T-helper 17 cell (primary cell): ENCODE measurements around the gene SLC38A2. TPM values are rescaled to one million over a fixed set of nuclear protein-coding genes. Genes with fewer than 3 reads are reported as not detected.
"Not testable (repeated sequence)": the region's sequence is repeated elsewhere in the genome, so short reads cannot be mapped to it uniquely, and the experiment has no call there.

Experiments used
- ATAC-seq: fragments of 150-1000 bp; cut with Tn5 transposase; 2 replicates; pipeline ENCODE4 v1.10.0; 2021; ENCODE audit warnings: mild to moderate bottlenecking, moderate library complexity
- DNase-seq, 3 donors: peaks; one replicate each; pipeline versions ENCODE4 v3.0.0 to v3.0.0-alpha.2; 2020 to 2021
- H3K9me3 ChIP-seq: one replicate; pipeline ENCODE4 v1.7.0; 2013; ENCODE audit warnings: low read length, mild to moderate bottlenecking; ENCODE audit not compliant: control insufficient read depth, poor library complexity, severe bottlenecking
- H3K27ac Mint-ChIP-seq: one replicate; pipeline ENCODE4 v1.8.0; 2022; ENCODE audit warnings: mild to moderate bottlenecking, moderate library complexity, mixed read lengths
- H3K27me3 Mint-ChIP-seq: one replicate; pipeline ENCODE4 v1.8.0; 2022; ENCODE audit warnings: mixed read lengths
- H3K36me3 Mint-ChIP-seq: one replicate; pipeline ENCODE4 v1.8.0; 2022; ENCODE audit warnings: low read depth, mixed read lengths
- H3K4me1 Mint-ChIP-seq: one replicate; pipeline ENCODE4 v1.8.0; 2022; ENCODE audit warnings: mild to moderate bottlenecking, mixed read lengths
- H3K4me3 Mint-ChIP-seq: one replicate; pipeline ENCODE4 v1.8.0; 2022; ENCODE audit warnings: mild to moderate bottlenecking, moderate library complexity, mixed read lengths
- total RNA-seq, 4 donors: library from RNA in 2 of 4; stranded (reverse) in 2 of 4; gene quantifications; one replicate each; pipeline ENCODE4 v1.2.3 and lab custom pipeline; 2022 to 2026

SLC38A2 gene
- total RNA-seq, 2 donors from 2014 or later: 124 to 173 TPM

DNA sequence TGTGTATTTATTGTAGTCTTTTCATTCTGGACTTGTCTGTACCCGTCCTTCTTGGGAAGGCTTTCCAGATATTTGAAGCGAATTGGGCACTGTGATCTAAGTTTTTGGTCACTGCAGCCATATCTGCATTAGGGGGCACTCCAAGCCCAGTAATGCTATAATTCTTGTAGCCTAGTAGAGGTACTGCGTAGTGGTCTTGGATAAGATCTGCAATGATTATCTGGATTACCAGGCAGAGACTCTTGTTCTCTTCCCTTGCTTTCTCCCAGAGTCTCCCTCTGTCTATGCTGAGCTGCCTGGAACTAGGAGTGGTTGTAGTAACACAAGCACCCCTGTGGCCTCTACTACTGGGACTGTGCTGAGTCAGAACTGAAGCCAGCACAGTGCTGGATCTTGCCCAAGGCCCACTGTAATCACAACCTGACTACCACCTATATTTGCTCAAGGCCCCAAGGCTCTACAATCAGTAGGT lies 30.0 kb downstream of the SLC38A2 start:
- DNase-seq (no peak), ATAC-seq (peak; percentile 56)
- H3K9me3 ChIP-seq: no peaks in the 10 kb centered on the region
- Mint-ChIP-seq H3K4me3 (no peak overlapping the region), H3K4me1 (peaks cover 5% of the 10 kb centered on the region), H3K27me3 (peaks cover 31% of the 10 kb centered on the region), H3K27ac (peak overlapping the region; percentile 16), H3K36me3 (peaks cover 8% of the 10 kb centered on the region)

DNA sequence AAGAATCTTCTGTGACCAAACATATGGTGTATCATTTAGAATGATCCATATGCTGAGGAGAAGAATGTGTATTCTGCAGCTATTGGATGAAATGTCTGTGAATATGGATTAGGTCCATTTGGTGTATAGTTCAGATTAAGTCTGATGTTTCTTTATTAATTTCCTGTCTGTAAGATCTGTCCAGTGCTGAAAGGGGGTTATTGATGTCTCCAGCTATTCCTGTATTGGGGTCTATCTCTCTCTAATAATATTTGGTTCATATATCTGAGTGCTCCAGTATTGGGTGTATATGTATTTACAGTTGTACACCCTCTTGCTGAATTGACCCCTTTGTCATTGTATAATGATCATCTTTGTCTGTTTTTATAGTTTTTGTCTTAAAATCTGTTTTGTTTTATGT lies 33.5 kb downstream of the SLC38A2 start:
- DNase-seq (no peak), ATAC-seq (no peak)
- no peak overlapping the region for H3K4me3 Mint-ChIP-seq
- peaks cover 31% of the 10 kb centered on the region for H3K27me3 Mint-ChIP-seq
- peaks cover 5% of the 10 kb centered on the region for H3K4me1 Mint-ChIP-seq
- H3K36me3 Mint-ChIP-seq: peaks cover 8% of the 10 kb centered on the region
- no peaks in the 10 kb centered on the region for H3K9me3 ChIP-seq
- H3K27ac Mint-ChIP-seq: no peak overlapping the region

DNA sequence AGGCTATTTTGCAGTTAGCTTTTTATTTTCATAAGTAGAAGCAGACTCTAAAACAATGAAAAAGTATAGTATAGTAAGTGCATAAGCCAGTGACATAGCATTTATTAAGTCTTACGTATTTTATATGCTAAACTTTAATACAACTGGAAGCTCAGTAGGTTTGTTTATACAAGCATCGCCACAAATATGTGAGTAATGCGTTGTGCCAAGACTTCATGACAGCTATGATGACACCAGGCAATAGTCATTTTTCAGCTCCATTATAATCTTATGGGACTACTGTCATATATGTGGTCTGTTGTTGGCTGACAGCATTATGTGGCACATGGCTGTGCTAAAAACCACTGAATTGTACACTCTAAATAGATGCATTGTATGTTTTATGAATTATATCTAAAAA lies 40.3 kb downstream of the SLC38A2 start:
- Mint-ChIP-seq H3K4me3 (no peak overlapping the region), H3K27me3 (no peaks in the 10 kb centered on the region), H3K4me1 (no peaks in the 10 kb centered on the region), H3K27ac (no peak overlapping the region), H3K36me3 (no peaks in the 10 kb centered on the region)
- ATAC-seq (no peak), DNase-seq (no peak)
- H3K9me3 ChIP-seq: no peaks in the 10 kb centered on the region

DNA sequence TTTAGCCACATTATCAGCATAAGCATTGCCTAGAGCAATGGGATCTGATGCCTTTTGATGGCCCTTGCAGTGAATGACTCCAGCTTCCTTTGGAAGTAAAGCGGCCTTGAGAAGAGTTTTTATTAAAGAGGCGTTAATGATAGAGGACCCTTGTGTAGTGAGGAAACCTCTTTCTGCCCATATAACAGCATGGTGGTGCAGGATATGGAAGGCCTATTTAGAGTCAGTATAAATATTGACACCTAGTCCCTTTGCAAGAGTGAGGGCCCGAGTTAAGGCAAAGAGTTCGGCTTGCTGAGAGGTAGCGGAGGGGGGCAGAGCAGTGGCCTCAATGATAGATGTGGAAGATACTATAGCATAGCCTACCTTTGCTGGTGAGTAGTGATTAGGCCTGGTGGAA lies 47.5 kb downstream of the SLC38A2 start:
- ATAC-seq, H3K4me3 Mint-ChIP-seq, H3K4me1 Mint-ChIP-seq, H3K27me3 Mint-ChIP-seq, DNase-seq, H3K9me3 ChIP-seq, H3K27ac Mint-ChIP-seq, H3K36me3 Mint-ChIP-seq: not testable (repeated sequence)

DNA sequence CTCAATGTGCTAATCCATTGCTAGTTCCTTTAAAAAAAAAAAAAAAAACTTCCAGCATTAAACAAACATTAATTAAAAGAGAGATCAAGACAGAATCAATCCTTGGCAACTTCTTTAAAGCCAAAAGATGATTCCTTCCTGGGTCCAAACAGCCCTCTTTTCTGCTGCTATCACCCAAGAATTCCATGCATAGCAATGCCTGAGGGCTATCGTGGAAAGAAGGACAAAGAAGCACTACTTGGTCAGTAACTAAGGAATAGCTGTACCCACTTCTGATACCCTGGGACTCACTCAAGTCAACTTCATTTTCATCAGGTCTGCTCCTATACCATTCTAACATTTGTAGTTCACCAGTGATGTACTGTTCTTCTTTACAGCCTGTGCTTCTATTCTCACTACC lies 51.8 kb downstream of the SLC38A2 start:
- Mint-ChIP-seq H3K4me1 (no peaks in the 10 kb centered on the region), H3K27me3 (no peaks in the 10 kb centered on the region), H3K27ac (no peak overlapping the region), H3K4me3 (no peak overlapping the region), H3K36me3 (peaks cover 3% of the 10 kb centered on the region)
- no peak for DNase-seq
- no peak for ATAC-seq
- H3K9me3 ChIP-seq: peaks cover 4% of the 10 kb centered on the region

DNA sequence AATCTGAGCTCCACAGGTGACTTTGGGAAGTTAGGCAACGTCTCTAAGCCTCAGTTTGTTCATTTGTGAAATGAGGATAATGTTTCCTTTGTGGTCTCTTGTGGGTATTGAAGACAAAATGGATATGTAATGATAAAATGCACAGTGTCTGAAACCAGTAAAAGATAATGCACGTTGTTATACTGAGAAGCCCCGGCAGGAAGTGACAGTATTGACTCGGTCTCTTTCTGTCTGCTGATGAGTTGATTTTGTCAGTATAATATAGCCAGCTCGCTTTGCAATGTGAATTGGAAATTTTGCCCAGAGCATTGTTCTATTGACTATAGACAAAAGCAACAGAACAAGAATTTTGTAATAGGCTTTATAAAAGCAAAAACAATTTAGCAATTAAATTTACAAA lies 54.5 kb downstream of the SLC38A2 start:
- peaks cover 3% of the 10 kb centered on the region for H3K36me3 Mint-ChIP-seq
- no peak overlapping the region for H3K27ac Mint-ChIP-seq
- H3K4me1 Mint-ChIP-seq: no peaks in the 10 kb centered on the region
- H3K4me3 Mint-ChIP-seq: no peak overlapping the region
- ATAC-seq (no peak), DNase-seq (no peak)
- H3K9me3 ChIP-seq: no peaks in the 10 kb centered on the region
- no peaks in the 10 kb centered on the region for H3K27me3 Mint-ChIP-seq

Other genes with a start within 250 kb of the SLC38A2 start
- gene SLC38A1, start 103.7 kb downstream of the SLC38A2 start, total RNA-seq: 100 to 1,000 TPM; 262 to 265 TPM